OCI-LY1 (cell line): ENCODE measurements around the gene ZC2HC1B.

Experiments
- H2AFZ ChIP-seq: fragments of 200-600 bp; sonication (generic), shearing (Covaris generic); 2 replicates; pipeline ENCODE4 v1.6.0; 2014; ENCODE audit warnings: antibody characterized with exemption, mild to moderate bottlenecking, low read length
- H3F3A ChIP-seq: fragments of 200-600 bp; sonication (generic), shearing (Covaris generic); 2 replicates; pipeline ENCODE4 v1.6.0; 2014; ENCODE audit warnings: mild to moderate bottlenecking, antibody characterized with exemption, low read length, moderate library complexity; ENCODE audit not compliant: insufficient read depth
- H3K27ac ChIP-seq: fragments of 200-600 bp; sonication (generic); 2 replicates; pipeline ENCODE4 v1.5.1; 2014; ENCODE audit warnings: low read length, mixed run types, mild to moderate bottlenecking, low read depth; ENCODE audit not compliant: poor library complexity, severe bottlenecking
- H3K27me3 ChIP-seq: fragments of 200-600 bp; sonication (generic); 2 replicates; pipeline ENCODE4 v1.6.0; 2014; ENCODE audit warnings: antibody characterized with exemption, mild to moderate bottlenecking, low read length, moderate library complexity; ENCODE audit not compliant: insufficient read depth
- H3K36me3 ChIP-seq: fragments of 200-600 bp; sonication (generic); 2 replicates; pipeline ENCODE4 v1.6.1; 2014; ENCODE audit warnings: mild to moderate bottlenecking, antibody characterized with exemption, low read length, moderate library complexity, mixed read lengths; ENCODE audit not compliant: insufficient read depth
- H3K4me1 ChIP-seq: fragments of 200-600 bp; sonication (generic); 2 replicates; pipeline ENCODE4 v1.5.1; 2014; ENCODE audit warnings: mild to moderate bottlenecking, low read length, moderate library complexity; ENCODE audit not compliant: insufficient read depth, severe bottlenecking
- H3K4me2 ChIP-seq: fragments of 200-600 bp; sonication (generic), shearing (Covaris generic); 2 replicates; pipeline ENCODE4 v1.6.1; 2014; ENCODE audit warnings: low read length
- H3K4me3 ChIP-seq: fragments of 200-600 bp; sonication (generic); 2 replicates; pipeline ENCODE4 v1.5.1; 2014; ENCODE audit warnings: low read length, low read depth, mild to moderate bottlenecking, mixed read lengths; ENCODE audit not compliant: poor library complexity, severe bottlenecking
- H3K79me2 ChIP-seq: fragments of 200-600 bp; shearing (Covaris generic); 2 replicates; pipeline ENCODE4 v1.6.1; 2016; ENCODE audit warnings: mixed run types, low read length, mixed read lengths; ENCODE audit not compliant: insufficient read depth
- H3K9ac ChIP-seq: fragments of 200-600 bp; sonication (generic), shearing (Covaris generic); 2 replicates; pipeline ENCODE4 v1.6.1; 2014; ENCODE audit warnings: mild to moderate bottlenecking, low read length, mixed read lengths
- H3K9me2 ChIP-seq: fragments of 200-600 bp; sonication (generic), shearing (Covaris generic); 2 replicates; pipeline ENCODE4 v1.6.1; 2014; ENCODE audit warnings: low read depth, mild to moderate bottlenecking, low read length, mixed read lengths
- H3K9me3 ChIP-seq: fragments of 200-600 bp; shearing (Covaris generic); 2 replicates; pipeline ENCODE4 v1.6.1; 2014; ENCODE audit warnings: low read length, mixed read lengths
- H4K20me1 ChIP-seq: fragments of 200-600 bp; sonication (generic), shearing (Covaris generic); 2 replicates; pipeline ENCODE4 v1.6.0; 2016; ENCODE audit warnings: mild to moderate bottlenecking, low read length; ENCODE audit not compliant: insufficient read depth
- EZH2 ChIP-seq: fragments of 200-600 bp; sonication (generic), shearing (Covaris generic); IDR thresholded peaks from 2 replicates; pipeline ENCODE4 v1.8.0; 2017; ENCODE audit warnings: borderline replicate concordance, mixed run types, mild to moderate bottlenecking, antibody characterized with exemption, low read length, moderate library complexity, mixed read lengths
- TF ChIP-seq, protein P1 (sequence below): fragments of 200-600 bp; sonication (generic), shearing (Covaris generic); IDR thresholded peaks from 2 replicates; pipeline ENCODE4 v1.5.1; 2017; ENCODE audit warnings: mild to moderate bottlenecking, antibody characterized with exemption, low read length, moderate library complexity, mixed read lengths

Gene ZC2HC1B

DNA sequence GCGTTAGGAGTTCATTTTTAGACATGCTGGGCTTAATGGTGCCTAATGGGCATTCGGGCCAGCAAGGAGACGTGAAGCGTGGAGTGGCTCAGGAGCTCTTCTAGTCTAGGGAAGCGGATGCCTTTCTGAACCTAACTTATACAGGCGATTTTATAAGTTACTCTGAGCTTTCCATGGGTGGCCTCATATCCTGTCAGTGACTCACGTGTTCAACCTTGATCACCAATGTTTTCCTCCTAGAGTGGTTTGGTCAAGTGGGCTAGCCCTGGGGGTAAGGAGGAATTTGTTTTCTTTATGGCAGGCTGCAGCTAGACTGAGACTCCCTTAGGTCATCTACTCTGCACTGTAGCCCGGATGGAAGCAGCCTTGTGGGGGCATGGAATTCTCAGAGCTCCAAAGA, 91.7 kb downstream of the ZC2HC1B start:
- no peak for TF ChIP-seq EZH2
- TF ChIP-seq, protein P1, sequence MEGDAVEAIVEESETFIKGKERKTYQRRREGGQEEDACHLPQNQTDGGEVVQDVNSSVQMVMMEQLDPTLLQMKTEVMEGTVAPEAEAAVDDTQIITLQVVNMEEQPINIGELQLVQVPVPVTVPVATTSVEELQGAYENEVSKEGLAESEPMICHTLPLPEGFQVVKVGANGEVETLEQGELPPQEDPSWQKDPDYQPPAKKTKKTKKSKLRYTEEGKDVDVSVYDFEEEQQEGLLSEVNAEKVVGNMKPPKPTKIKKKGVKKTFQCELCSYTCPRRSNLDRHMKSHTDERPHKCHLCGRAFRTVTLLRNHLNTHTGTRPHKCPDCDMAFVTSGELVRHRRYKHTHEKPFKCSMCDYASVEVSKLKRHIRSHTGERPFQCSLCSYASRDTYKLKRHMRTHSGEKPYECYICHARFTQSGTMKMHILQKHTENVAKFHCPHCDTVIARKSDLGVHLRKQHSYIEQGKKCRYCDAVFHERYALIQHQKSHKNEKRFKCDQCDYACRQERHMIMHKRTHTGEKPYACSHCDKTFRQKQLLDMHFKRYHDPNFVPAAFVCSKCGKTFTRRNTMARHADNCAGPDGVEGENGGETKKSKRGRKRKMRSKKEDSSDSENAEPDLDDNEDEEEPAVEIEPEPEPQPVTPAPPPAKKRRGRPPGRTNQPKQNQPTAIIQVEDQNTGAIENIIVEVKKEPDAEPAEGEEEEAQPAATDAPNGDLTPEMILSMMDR = no peak
- Histone ChIP-seq H3K9me2 (no peaks in the 10 kb centered on the region), H3K9me3 (no peaks in the 10 kb centered on the region), H3K27me3 (no peaks in the 10 kb centered on the region; the same call in none of the 2 replicates), H3K4me2 (no peak overlapping the region), H2AFZ (no peak overlapping the region), H3K36me3 (no peaks in the 10 kb centered on the region), H3K27ac (no peak overlapping the region), H3F3A (no peaks in the 10 kb centered on the region), H3K9ac (no peak overlapping the region), H3K79me2 (no peaks in the 10 kb centered on the region), H3K4me3 (no peak overlapping the region), H4K20me1 (no peaks in the 10 kb centered on the region), H3K4me1 (no peaks in the 10 kb centered on the region)

DNA sequence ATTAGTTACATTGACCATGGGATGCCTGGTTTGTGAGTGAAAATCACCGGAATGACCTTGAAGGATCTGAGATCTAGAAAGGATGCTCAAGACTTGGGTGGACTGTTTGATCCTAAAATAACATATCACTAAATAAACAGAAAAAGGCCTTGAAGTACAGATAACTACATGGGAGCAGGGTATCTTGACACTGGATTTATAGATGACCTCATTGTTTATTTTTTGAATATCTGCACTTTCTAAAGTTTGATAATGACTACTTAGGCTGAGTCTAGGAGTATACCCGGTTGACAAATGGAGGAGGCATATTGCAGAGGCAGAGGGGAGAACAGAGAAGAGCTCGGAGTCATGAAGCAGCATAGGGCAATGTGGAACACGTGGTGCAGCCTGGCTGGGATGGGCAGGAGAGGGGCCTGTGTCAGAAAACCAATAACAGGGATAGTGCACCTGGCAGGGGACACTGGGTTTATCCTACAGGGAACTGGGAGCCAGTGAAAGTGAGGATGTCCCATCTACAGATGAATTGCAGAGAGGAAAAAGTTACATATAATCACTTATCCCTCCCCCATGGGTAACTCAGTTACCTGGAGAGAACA, 93.5 kb downstream of the ZC2HC1B start:
- Histone ChIP-seq H3K27ac (no peak overlapping the region), H2AFZ (no peak overlapping the region), H3K9me3 (no peaks in the 10 kb centered on the region), H3K4me3 (no peak overlapping the region), H3K27me3 (no peaks in the 10 kb centered on the region; the same call in 1 of the 2 replicates), H3K4me1 (no peaks in the 10 kb centered on the region), H3F3A (no peaks in the 10 kb centered on the region), H3K4me2 (no peak overlapping the region), H4K20me1 (no peaks in the 10 kb centered on the region), H3K36me3 (no peaks in the 10 kb centered on the region), H3K9ac (no peak overlapping the region), H3K79me2 (no peaks in the 10 kb centered on the region), H3K9me2 (no peaks in the 10 kb centered on the region)
- no peak for TF ChIP-seq EZH2
- TF ChIP-seq, protein P1 = no peak

- no peaks in the 10 kb centered on the region; the same call in 1 of the 2 replicates for H3K27me3 ChIP-seq
Observed at GRCh38 chr6:143958839-143959399, 94.6 kb downstream of the ZC2HC1B start.

More at GRCh38 chr6:143958839-143959399, 94.6 kb downstream of the ZC2HC1B start:
- Histone ChIP-seq H3K79me2 (no peaks in the 10 kb centered on the region), H3K36me3 (no peaks in the 10 kb centered on the region), H3K9me3 (no peaks in the 10 kb centered on the region), H3K4me3 (no peak overlapping the region), H3F3A (no peaks in the 10 kb centered on the region), H2AFZ (no peak overlapping the region), H3K4me1 (no peaks in the 10 kb centered on the region), H4K20me1 (no peaks in the 10 kb centered on the region), H3K4me2 (no peak overlapping the region), H3K9me2 (no peaks in the 10 kb centered on the region), H3K27ac (no peak overlapping the region), H3K9ac (no peak overlapping the region)
- TF ChIP-seq EZH2 = no peak
- TF ChIP-seq, protein P1 = no peak
